ENCODE data around the gene SH2D4B.

SH2D4B gene

DNA sequence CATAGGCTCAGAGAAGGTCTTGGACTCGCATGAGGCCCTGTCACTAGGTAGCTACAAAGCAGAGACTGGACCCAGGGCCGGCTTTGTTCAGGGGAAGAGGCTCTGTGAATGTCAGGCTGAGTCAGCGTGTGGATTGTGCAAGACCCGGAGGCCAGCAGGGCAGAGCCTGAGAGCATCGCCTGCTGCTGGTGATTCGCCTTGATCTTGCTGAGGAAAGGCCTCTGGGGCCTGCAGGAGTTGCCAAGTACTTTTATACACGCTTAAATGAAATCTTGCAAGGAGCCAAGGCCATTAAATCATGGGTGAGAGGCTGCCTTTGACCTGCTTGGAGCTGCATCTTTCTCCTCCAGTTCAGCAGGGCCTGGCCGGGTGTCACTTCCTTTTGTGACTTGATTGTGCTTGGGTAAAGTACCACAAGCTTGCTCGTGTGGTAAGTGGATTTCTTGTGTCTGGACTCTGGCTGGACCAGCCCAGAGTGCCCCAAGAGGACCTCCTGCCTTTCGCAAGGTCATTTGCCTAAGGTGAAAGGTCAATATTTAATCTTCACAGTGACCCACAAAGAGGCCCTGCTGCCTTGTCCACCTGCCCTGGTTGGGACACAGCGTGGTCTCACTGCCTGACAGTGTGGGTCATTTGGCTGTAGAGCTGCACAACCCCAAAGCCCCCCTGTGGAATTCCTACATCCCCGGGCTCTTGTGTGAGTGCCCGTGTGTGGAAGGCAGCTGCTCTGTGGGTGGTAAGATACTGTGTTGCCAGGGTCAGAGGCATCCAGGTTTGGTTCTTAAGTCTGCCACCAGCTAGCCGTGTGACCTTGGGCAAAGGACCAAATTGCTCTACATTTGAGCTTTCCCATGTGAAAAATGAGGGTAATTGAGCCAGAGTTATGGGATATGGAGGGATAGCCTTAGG is 38.6 kb upstream of the SH2D4B start:
- Histone ChIP-seq H3K4me2 (ENCODE audit: low read length) (peak overlapping the region; percentile 40; the same call in 1 of the 2 replicates), H3K4me1 (ENCODE audit: insufficient read depth, low read length, severe bottlenecking) (peaks cover 48% of the 10 kb centered on the region), H2AFZ (ENCODE audit: low read length) (no peak overlapping the region), H3K36me3 (ENCODE audit: insufficient read depth, low read length) (peaks cover 33% of the 10 kb centered on the region), H3K9me3 (ENCODE audit: low read length) (0 out of 2 replicates have a peak, but pooled peaks cover 4% of the 10 kb centered on the region), H3K27ac (ENCODE audit: low read depth, low read length, poor library complexity, severe bottlenecking) (peak overlapping the region; percentile 68), H3K4me3 (ENCODE audit: low read depth, low read length, poor library complexity, severe bottlenecking) (no peak overlapping the region), H3K27me3 (ENCODE audit: insufficient read depth, low read length) (no peaks in the 10 kb centered on the region), H3K79me2 (ENCODE audit: insufficient read depth, low read length) (peaks cover 10% of the 10 kb centered on the region; the same call in 1 of the 2 replicates), H3K9ac (ENCODE audit: low read length) (peak overlapping the region; percentile 27; the same call in 1 of the 2 replicates), H3F3A (ENCODE audit: insufficient read depth, low read length) (no peaks in the 10 kb centered on the region), H3K9me2 (ENCODE audit: low read depth, low read length) (no peaks in the 10 kb centered on the region), H4K20me1 (ENCODE audit: insufficient read depth, low read length) (no peaks in the 10 kb centered on the region)
- TF ChIP-seq CTCF (IDR thresholded peaks at IDR 0.05; ENCODE audit: low read length) (no peak), EZH2 (IDR thresholded peaks at IDR 0.05; ENCODE audit: borderline replicate concordance, low read length) (no peak)

- Histone ChIP-seq H3K27me3 (ENCODE audit: insufficient read depth, low read length) (no peaks in the 10 kb centered on the region), H4K20me1 (ENCODE audit: insufficient read depth, low read length) (no peaks in the 10 kb centered on the region), H3F3A (ENCODE audit: insufficient read depth, low read length) (no peaks in the 10 kb centered on the region), H3K4me2 (ENCODE audit: low read length) (no peak overlapping the region; the same call in 1 of the 2 replicates), H3K79me2 (ENCODE audit: insufficient read depth, low read length) (peaks cover 9% of the 10 kb centered on the region; the same call in 1 of the 2 replicates), H3K4me3 (ENCODE audit: low read depth, low read length, poor library complexity, severe bottlenecking) (no peak overlapping the region), H3K4me1 (ENCODE audit: insufficient read depth, low read length, severe bottlenecking) (peaks cover 55% of the 10 kb centered on the region), H3K27ac (ENCODE audit: low read depth, low read length, poor library complexity, severe bottlenecking) (peak overlapping the region; percentile 68), H3K9me2 (ENCODE audit: low read depth, low read length) (no peaks in the 10 kb centered on the region), H3K9ac (ENCODE audit: low read length) (no peak overlapping the region; the same call in 1 of the 2 replicates), H3K36me3 (ENCODE audit: insufficient read depth, low read length) (peaks cover 17% of the 10 kb centered on the region; the same call in 1 of the 2 replicates), H3K9me3 (ENCODE audit: low read length) (0 out of 2 replicates have a peak, but pooled peaks cover 4% of the 10 kb centered on the region), H2AFZ (ENCODE audit: low read length) (no peak overlapping the region)
- no peak for TF ChIP-seq CTCF (IDR thresholded peaks at IDR 0.05; ENCODE audit: low read length)
- TF ChIP-seq EZH2 (IDR thresholded peaks at IDR 0.05; ENCODE audit: borderline replicate concordance, low read length), result no peak
Measured at GRCh38 chr10:80500572-80501380, 36.9 kb upstream of the SH2D4B start.

DNA sequence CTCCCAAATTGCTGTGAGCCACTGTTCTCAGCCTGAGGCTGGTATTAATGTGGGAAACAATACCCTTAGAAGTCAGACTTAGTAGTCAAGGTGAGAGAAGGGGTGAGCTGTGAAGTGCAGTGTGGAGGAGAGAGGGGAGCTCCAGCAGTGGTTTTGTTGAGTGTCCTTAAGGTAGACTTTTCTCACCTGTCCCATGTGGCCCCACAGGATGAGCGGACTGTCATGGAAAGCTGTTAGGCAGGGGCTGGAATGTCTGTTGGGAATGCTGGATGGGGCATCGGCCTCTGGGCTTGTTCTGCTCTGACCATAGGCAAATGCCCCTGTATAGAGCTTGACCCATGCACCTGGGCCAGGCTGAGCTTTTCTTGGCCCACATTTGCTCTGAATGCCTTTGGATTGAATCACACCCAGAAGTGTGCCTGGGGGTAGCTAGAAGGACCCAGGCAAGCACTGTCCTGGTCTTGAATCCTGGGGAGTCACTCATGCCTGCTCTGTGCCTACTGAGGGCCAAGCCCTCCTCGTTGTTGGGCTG is 36.3 kb upstream of the SH2D4B start:
- Histone ChIP-seq H3K4me1 (ENCODE audit: insufficient read depth, low read length, severe bottlenecking) (peaks cover 55% of the 10 kb centered on the region), H3F3A (ENCODE audit: insufficient read depth, low read length) (no peaks in the 10 kb centered on the region), H3K79me2 (ENCODE audit: insufficient read depth, low read length) (0 out of 2 replicates have a peak, but pooled peaks cover 3% of the 10 kb centered on the region), H2AFZ (ENCODE audit: low read length) (no peak overlapping the region), H4K20me1 (ENCODE audit: insufficient read depth, low read length) (no peaks in the 10 kb centered on the region), H3K4me3 (ENCODE audit: low read depth, low read length, poor library complexity, severe bottlenecking) (no peak overlapping the region), H3K9ac (ENCODE audit: low read length) (no peak overlapping the region), H3K27ac (ENCODE audit: low read depth, low read length, poor library complexity, severe bottlenecking) (peak overlapping the region; percentile 68), H3K9me3 (ENCODE audit: low read length) (0 out of 2 replicates have a peak, but pooled peaks cover under 1% of the 10 kb centered on the region), H3K9me2 (ENCODE audit: low read depth, low read length) (no peaks in the 10 kb centered on the region), H3K4me2 (ENCODE audit: low read length) (no peak overlapping the region), H3K36me3 (ENCODE audit: insufficient read depth, low read length) (peaks cover 12% of the 10 kb centered on the region; the same call in 1 of the 2 replicates), H3K27me3 (ENCODE audit: insufficient read depth, low read length) (no peaks in the 10 kb centered on the region)
- TF ChIP-seq EZH2 (IDR thresholded peaks at IDR 0.05; ENCODE audit: borderline replicate concordance, low read length) (no peak), CTCF (IDR thresholded peaks at IDR 0.05; ENCODE audit: low read length) (no peak)

All from OCI-LY1 (cell line).